ENCODE results near the gene SLC41A3. TPM values are rescaled to one million over a fixed set of nuclear protein-coding genes. Genes with fewer than 3 reads are reported as not detected.

The SLC41A3 gene
- total and polyA plus RNA-seq, 2 of the 4 experiments (the other 2 are of a cell fraction) = 30.5 to 43.5 TPM

GRCh38 chr3:126021224-126021623 lies 62.7 kb downstream of the SLC41A3 start:
- H3K9me1 ChIP-seq (ENCODE audit: insufficient read depth, low read length) = no peaks in the 10 kb centered on the region; the same call in 1 of the 2 replicates
- dilution Hi-C loops (cut with HindIII; ENCODE audit: low sequenced_read_pairs, unreplicated experiment) (no loop called here), intact Hi-C loops (cut with micrococcal nuclease) (no loop called here), in situ Hi-C loops (cut with MboI; ENCODE audit: low sequenced_read_pairs) (no loop called here)
- no peak overlapping the region for H2AK5ac ChIP-seq (ENCODE audit: low read depth, low read length)
- no peak overlapping the region for H4K91ac ChIP-seq (ENCODE audit: insufficient read depth, low read depth, low read length)
- H3K27ac ChIP-seq (ENCODE audit: insufficient read depth, low read length) = no peak overlapping the region
- H2AK9ac ChIP-seq (replicated peaks; ENCODE audit: low read depth, low read length, poor library complexity) = no peak overlapping the region
- H3K4ac ChIP-seq (ENCODE audit: low read depth, low read length) = no peak overlapping the region
- H3K9ac ChIP-seq (ENCODE audit: low read depth, low read length) = no peak overlapping the region
- H3K4me1 ChIP-seq (ENCODE audit: control insufficient read depth, insufficient read depth, low read length) = peaks cover 3% of the 10 kb centered on the region; the same call in 1 of the 2 replicates
- no peak overlapping the region for H4K5ac ChIP-seq (ENCODE audit: low read depth, low read length)
- BruUV-seq (replicated peaks) = no TSS peak
- no peak overlapping the region for H3K4me2 ChIP-seq (ENCODE audit: low read depth, low read length)
- ATAC-seq (ENCODE audit: low read depth) (no peak), DNase-seq (no peak)
- no peaks in the 10 kb centered on the region; the same call in 1 of the 2 replicates for H3K36me3 ChIP-seq (ENCODE audit: control insufficient read depth, insufficient read depth, low read length)
- H3K23ac ChIP-seq (ENCODE audit: low read depth, low read length) = no peak overlapping the region
- no peaks in the 10 kb centered on the region for H3K79me1 ChIP-seq (ENCODE audit: low read depth in 1 of 2, low read length in 2 of 2)
- WGBS, 2 experiments (ENCODE audit: extremely low coverage in 2 of 2, insufficient read length in 1 of 2) = no CpG with 5 or more reads among the region's 5 CpGs
- no peak overlapping the region for H3K14ac ChIP-seq (replicated peaks; ENCODE audit: low read depth, low read length)
- no peak overlapping the region for H2AFZ ChIP-seq (replicated peaks; ENCODE audit: low read length, poor library complexity)
- no peak overlapping the region for H3K4me3 ChIP-seq (ENCODE audit: insufficient read depth, low read depth, low read length)
- H2BK5ac ChIP-seq (ENCODE audit: low read depth, low read length, poor library complexity, severe bottlenecking) = no peak overlapping the region
- no peak overlapping the region for H3K56ac ChIP-seq (ENCODE audit: extremely low read depth, insufficient read depth, low read length)
- H3K27me3 ChIP-seq (ENCODE audit: control insufficient read depth, insufficient read depth, low read length) = no peaks in the 10 kb centered on the region
- no peak overlapping the region for H2BK20ac ChIP-seq (ENCODE audit: low read depth, low read length)
- POLR2A ChIA-PET (ENCODE audit: unreplicated experiment) = no interaction called here
- H4K20me1 ChIP-seq (ENCODE audit: insufficient read depth, low read length) = no peaks in the 10 kb centered on the region
- H3K9me3 ChIP-seq (ENCODE audit: control insufficient read depth, insufficient read depth, low read length) = no peaks in the 10 kb centered on the region
- H4K8ac ChIP-seq (ENCODE audit: low read depth in 2 of 2, low read length in 2 of 2) = no peak overlapping the region
- H2BK15ac ChIP-seq (ENCODE audit: low read depth, low read length) = no peak overlapping the region
- CTCF ChIA-PET = interaction anchor here (0.6 kb wide), 1 partner anchor 216 kb away, joined by 4 read pairs; no protein-coding TSS in a partner anchor
- TF ChIP-seq MAZ (IDR thresholded peaks at IDR 0.05; ENCODE audit: borderline replicate concordance, low read depth, low read length) (no peak), CTCF (conservative IDR thresholded peaks at IDR 0.05; ENCODE audit: low read depth, low read length) (no peak), RFX5 (IDR thresholded peaks at IDR 0.05; ENCODE audit: low read depth, low read length) (no peak), CEBPB (IDR thresholded peaks at IDR 0.05; ENCODE audit: low read depth, low read length) (no peak)
- H2BK120ac ChIP-seq (ENCODE audit: low read depth, low read length) = no peak overlapping the region
- no peak overlapping the region for H3K18ac ChIP-seq (ENCODE audit: low read depth, low read length)

All from IMR-90 (cell line).